Keratinocyte (primary cell): ENCODE results near the gene THRB. TPM values are rescaled to one million over a fixed set of nuclear protein-coding genes. Genes with fewer than 3 reads are reported as not detected.

Experiments
- DNase-seq: peaks from one replicate; pipeline ENCODE4 v3.0.0-alpha.2; 2011; ENCODE audit warnings: low read depth, missing footprints, low spot score
- FAIRE-seq: peaks from 2 replicates; lab custom pipeline; 2011; peaks lifted over from hg19 to GRCh38; lab: Jason Lieb, UNC
- H2AFZ ChIP-seq: 2 replicates; pipeline ENCODE4 v1.6.0; 2012; ENCODE audit warnings: low read length, control low read depth, inconsistent platforms; ENCODE audit not compliant: control insufficient read depth
- H3K27ac ChIP-seq: 2 replicates; pipeline ENCODE4 v1.5.1; 2011; ENCODE audit warnings: low read length; ENCODE audit not compliant: control insufficient read depth, insufficient read depth
- H3K27me3 ChIP-seq: 3 replicates; pipeline ENCODE4 v1.6.0; 2011; ENCODE audit warnings: low read length; ENCODE audit not compliant: control insufficient read depth, insufficient read depth; ENCODE audit errors: extremely low read depth
- H3K36me3 ChIP-seq, 2 experiments: 2 replicates in 1 of 2; 3 replicates in 1 of 2; pipeline ENCODE4 v1.5.1; 2011; ENCODE audit warnings: low read length in 2 of 2, mild to moderate bottlenecking in 1 of 2; ENCODE audit not compliant: control insufficient read depth in 2 of 2, insufficient read depth in 2 of 2; ENCODE audit errors: extremely low read depth in 1 of 2
- H3K4me1 ChIP-seq: 3 replicates; pipeline ENCODE4 v1.5.1; 2011; ENCODE audit warnings: low read length; ENCODE audit not compliant: control insufficient read depth, insufficient read depth; ENCODE audit errors: extremely low read depth
- H3K4me2 ChIP-seq: 3 replicates; pipeline ENCODE4 v1.6.0; 2011; ENCODE audit warnings: low read depth, low read length; ENCODE audit not compliant: control insufficient read depth, insufficient read depth; ENCODE audit errors: extremely low read depth
- H3K4me3 ChIP-seq, 3 experiments: fragments of 200-600 bp in 1 of 3; sonication (generic) in 1 of 3; 2 replicates in 2 of 3; 3 replicates in 1 of 3; pipeline ENCODE4 v1.5.1; 2011 to 2016; ENCODE audit warnings: low read length in 3 of 3, mild to moderate bottlenecking in 3 of 3, control low read depth in 2 of 3, inconsistent platforms in 1 of 3, low read depth in 1 of 3, mixed read lengths in 1 of 3, mixed run types in 1 of 3, moderate library complexity in 1 of 3; ENCODE audit not compliant: control insufficient read depth in 2 of 3, insufficient read depth in 2 of 3; ENCODE audit errors: extremely low read depth in 1 of 3
- H3K79me2 ChIP-seq: 2 replicates; pipeline ENCODE4 v1.6.0; 2012; ENCODE audit warnings: low read length; ENCODE audit not compliant: control insufficient read depth, insufficient read depth
- H3K9ac ChIP-seq: 3 replicates; pipeline ENCODE4 v1.6.0; 2011; ENCODE audit warnings: low read length; ENCODE audit not compliant: control insufficient read depth, insufficient read depth; ENCODE audit errors: extremely low read depth
- H3K9me1 ChIP-seq: 3 replicates; pipeline ENCODE4 v1.6.0; 2011; ENCODE audit warnings: low read length; ENCODE audit not compliant: control insufficient read depth, insufficient read depth; ENCODE audit errors: extremely low read depth
- H3K9me3 ChIP-seq: 2 replicates; pipeline ENCODE4 v1.5.1; 2012; ENCODE audit warnings: low read depth, low read length; ENCODE audit not compliant: control insufficient read depth
- H4K20me1 ChIP-seq: 3 replicates; pipeline ENCODE4 v1.6.0; 2011; ENCODE audit warnings: low read length; ENCODE audit not compliant: control insufficient read depth, insufficient read depth; ENCODE audit errors: extremely low read depth
- CTCF ChIP-seq, 3 experiments: IDR thresholded peaks in 1 of 3; conservative IDR thresholded peaks in 1 of 3; optimal IDR thresholded peaks in 1 of 3; 2 replicates in 2 of 3; 3 replicates in 1 of 3; pipeline versions ENCODE3 to v1.5.1; 2011; ENCODE audit warnings: low read length in 3 of 3, mild to moderate bottlenecking in 3 of 3, moderate library complexity in 2 of 3, control low read depth in 1 of 3, inconsistent platforms in 1 of 3; ENCODE audit not compliant: insufficient read depth in 2 of 3; ENCODE audit errors: extremely low read depth in 1 of 3
- EZH2 ChIP-seq: IDR thresholded peaks from one replicate; pipeline ENCODE4 v1.6.1; 2012; ENCODE audit warnings: inconsistent platforms, mild to moderate bottlenecking, low read length, moderate library complexity
- dilution Hi-C: fragments of 300-500 bp; cut with MboI; formaldehyde crosslinking; loops from one replicate; pipeline ENCODE4 v1.7.0; 2020; ENCODE audit warnings: low sequenced_read_pairs; ENCODE audit not compliant: extremely low pct_ligation_motif_present
- polyA plus RNA-seq, 5 experiments: library from polyadenylated mRNA; depleted of rRNA in 3 of 5; stranded (reverse) in 3 of 5; stranded (forward) in 1 of 5; unstranded in 1 of 5; fragments of >200 nt; gene quantifications; 1 replicate in 1 of 5; 2 replicates in 3 of 5; 3 replicates in 1 of 5; pipeline versions ENCODE4 v1.2.1 to v1.2.3, GENCODE V29; 2011 to 2012; ENCODE audit warnings: missing spikeins in 2 of 5, low read depth in 1 of 5, low replicate concordance in 1 of 5

Gene THRB
- polyA plus RNA-seq, 1 donor (not counting 4 experiments of a cell fraction or from before 2014, with no cell fraction given), result 2.6 TPM

- FAIRE-seq, result no peak
These were observed 118.7 kb downstream of the THRB start for GRCh38 chr3:24375947-24376384.

GRCh38 chr3:24374801-24375200 is 119.8 kb downstream of the THRB start:
- TF ChIP-seq EZH2 (no peak), CTCF (optimal IDR thresholded peaks at IDR 0.05 in 1 of 3, IDR thresholded peaks at IDR 0.05 in 1 of 3, conservative IDR thresholded peaks at IDR 0.05 in 1 of 3; ENCODE audit: extremely low read depth in 1 of 3, insufficient read depth in 2 of 3, low read length in 3 of 3) (no peak)
- dilution Hi-C loops, result no loop called here
- H4K20me1 ChIP-seq, result no peaks in the 10 kb centered on the region

More at GRCh38 chr3:24375947-24376384, 118.7 kb downstream of the THRB start:
- Histone ChIP-seq H2AFZ (no peak overlapping the region), H3K27ac (no peak overlapping the region), H3K4me2 (no peak overlapping the region), H3K4me3 (no peak overlapping the region), H3K27me3 (no peaks in the 10 kb centered on the region), H3K79me2 (no peaks in the 10 kb centered on the region), H3K4me1 (no peaks in the 10 kb centered on the region), H4K20me1 (no peaks in the 10 kb centered on the region), H3K36me3 (no peaks in the 10 kb centered on the region), H3K9me3 (no peaks in the 10 kb centered on the region), H3K9ac (no peak overlapping the region), H3K9me1 (no peaks in the 10 kb centered on the region)
- no peak for TF ChIP-seq CTCF (optimal IDR thresholded peaks at IDR 0.05 in 1 of 3, IDR thresholded peaks at IDR 0.05 in 1 of 3, conservative IDR thresholded peaks at IDR 0.05 in 1 of 3; ENCODE audit: extremely low read depth in 1 of 3, insufficient read depth in 2 of 3, low read length in 3 of 3)
- no peak for TF ChIP-seq EZH2
- dilution Hi-C loops, result no loop called here
- DNase-seq, result no peak

More at GRCh38 chr3:24374801-24375200, 119.8 kb downstream of the THRB start:
- H3K79me2 ChIP-seq, result no peaks in the 10 kb centered on the region
- H2AFZ ChIP-seq, result no peak overlapping the region
- H3K4me1 ChIP-seq, result no peaks in the 10 kb centered on the region
- no peak for FAIRE-seq
- no peaks in the 10 kb centered on the region for H3K9me1 ChIP-seq
- no peaks in the 10 kb centered on the region for H3K36me3 ChIP-seq
- H3K4me2 ChIP-seq, result no peak overlapping the region
- H3K4me3 ChIP-seq, result no peak overlapping the region
- DNase-seq, result no peak
- no peak overlapping the region for H3K9ac ChIP-seq
- no peak overlapping the region for H3K27ac ChIP-seq
- H3K9me3 ChIP-seq, result no peaks in the 10 kb centered on the region
- H3K27me3 ChIP-seq, result no peaks in the 10 kb centered on the region
